ENCODE data around the gene MAK.
A peak's percentile ranks its signal among the peaks of the same experiment; 100 is the strongest.
"Not testable (repeated sequence)": the region's sequence is repeated elsewhere in the genome, so short reads cannot be mapped to it uniquely, and the experiment has no call there.

The MAK gene

DNA sequence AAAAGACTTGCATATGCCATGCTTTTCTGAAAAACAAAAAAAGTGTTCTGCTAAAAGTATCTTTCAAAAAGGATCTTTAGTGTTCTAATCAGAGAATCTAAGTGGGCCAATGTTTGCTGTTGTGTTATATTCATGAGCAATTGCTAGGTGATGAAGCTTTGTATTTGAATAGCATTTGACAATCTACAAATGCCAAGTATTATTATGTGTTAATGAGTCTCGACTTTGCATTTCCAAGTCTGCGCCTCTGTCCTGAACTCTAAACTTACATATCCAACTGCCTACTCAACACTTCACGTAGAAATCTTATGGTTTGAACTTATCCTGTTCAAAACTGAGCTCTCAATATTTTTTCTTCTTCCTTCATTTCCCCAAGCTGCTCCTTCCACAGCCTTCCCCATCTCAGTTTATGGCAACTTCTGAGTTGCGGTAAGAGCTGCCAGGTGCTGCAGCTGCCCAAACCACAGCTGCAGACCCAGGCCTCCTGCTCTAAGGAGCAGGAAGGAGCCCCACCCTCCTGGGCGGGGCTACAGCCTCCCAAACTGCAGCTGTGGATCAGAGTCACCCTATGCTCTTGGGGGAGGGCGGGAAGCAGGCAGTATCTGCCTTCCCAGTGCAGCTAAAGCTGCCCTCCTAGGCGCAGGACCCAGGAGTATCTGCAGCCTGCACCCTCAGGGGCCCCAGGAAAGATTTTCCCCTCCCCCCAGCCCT lies 16.7 kb upstream of the MAK start:
- FAIRE-seq (no peak), DNase-seq (ENCODE audit: low spot score) (no peak)

DNA sequence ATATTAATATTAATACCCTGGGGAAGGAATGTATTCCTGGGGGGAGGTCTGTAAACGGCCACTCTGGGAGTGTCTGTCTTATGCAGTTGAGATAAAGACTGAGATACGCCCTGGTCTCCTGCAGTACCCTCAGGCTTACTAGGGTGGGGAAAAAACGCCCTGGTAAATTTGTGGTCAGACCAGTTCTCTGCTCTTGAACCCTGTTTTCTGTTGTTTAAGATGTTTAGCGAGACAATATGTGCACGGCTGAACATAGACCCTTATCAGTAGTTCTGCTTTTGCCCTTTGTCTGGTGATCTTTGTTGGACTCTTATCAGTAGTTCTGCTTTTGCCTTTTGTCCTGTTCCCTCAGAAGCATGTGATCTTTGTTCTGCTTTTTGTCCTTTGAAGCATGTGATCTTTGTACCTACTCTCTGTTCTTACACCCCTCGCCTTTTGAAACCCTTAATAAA lies 15.5 kb upstream of the MAK start:
- FAIRE-seq; DNase-seq (ENCODE audit: low spot score): not testable (repeated sequence)

DNA sequence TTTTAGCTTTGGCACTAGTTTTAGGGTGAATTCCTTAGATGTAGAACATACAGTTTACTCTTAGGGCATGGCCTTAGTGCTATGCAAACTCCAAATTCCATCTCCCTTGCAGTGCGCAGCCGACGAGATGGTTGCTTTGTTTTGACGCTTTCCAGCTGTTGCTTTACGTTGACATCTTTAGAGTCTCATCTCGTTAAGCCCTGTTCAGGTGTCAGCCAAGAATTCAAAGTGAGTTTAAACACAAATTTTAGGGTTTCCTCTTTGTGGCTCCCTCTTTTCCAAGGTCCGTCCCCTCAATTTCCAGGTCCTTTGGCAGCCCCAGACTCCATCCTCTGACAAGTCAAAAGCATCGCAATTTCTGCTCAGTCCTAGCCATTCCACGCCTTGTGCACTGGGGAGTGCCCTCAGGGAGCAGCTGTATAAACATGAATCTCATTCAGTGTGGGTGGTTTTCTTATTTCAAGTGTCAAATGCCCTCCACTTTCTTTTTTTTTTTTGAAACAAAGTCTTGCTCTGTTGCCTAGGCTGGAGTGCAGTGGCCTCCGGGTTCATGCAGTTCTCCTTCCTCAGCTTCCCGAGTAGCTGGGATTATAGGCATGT lies 14.1 kb upstream of the MAK start:
- no peak for DNase-seq (ENCODE audit: low spot score)
- no peak for FAIRE-seq

DNA sequence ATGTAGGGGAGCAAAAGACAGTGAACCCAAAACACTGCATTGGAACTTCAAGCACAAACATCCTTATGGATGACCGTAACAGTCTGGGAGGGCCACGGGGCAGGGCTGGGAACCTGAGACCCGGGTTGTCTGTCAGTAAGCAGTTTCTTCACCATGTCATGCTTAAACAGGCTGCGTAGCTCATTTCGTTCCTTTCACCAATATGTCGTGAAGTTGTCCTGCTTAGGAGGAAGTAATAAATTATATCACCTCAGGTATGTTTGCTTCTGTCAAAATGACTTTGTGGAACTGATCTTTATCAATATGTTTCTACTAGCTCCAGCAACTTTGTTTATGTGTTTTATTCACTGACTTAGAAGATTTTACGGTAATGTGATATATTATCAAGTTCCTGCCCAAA lies 12.4 kb upstream of the MAK start:
- DNase-seq (ENCODE audit: low spot score) (no peak), FAIRE-seq (no peak)

DNA sequence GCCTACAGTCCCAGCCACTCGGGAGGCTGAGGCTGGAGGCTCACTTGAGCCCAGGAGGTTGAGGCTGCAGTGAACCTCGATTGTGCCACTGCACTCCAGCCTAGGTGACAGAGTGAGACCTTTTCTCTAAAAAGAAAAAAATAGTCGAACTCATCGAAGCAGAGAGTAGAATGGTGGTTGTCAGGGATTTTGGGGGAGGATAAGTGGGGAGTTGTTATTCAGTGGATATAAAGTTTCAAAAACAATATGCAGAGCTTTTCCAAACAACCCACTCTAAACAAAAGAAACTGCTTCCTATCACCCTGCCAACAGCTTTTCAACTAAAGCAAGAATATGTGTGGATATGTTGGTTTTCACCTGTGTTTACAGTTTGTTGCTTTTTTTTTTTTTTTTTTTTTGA lies 11.6 kb upstream of the MAK start:
- DNase-seq (ENCODE audit: low spot score) (no peak), FAIRE-seq (no peak)

DNA sequence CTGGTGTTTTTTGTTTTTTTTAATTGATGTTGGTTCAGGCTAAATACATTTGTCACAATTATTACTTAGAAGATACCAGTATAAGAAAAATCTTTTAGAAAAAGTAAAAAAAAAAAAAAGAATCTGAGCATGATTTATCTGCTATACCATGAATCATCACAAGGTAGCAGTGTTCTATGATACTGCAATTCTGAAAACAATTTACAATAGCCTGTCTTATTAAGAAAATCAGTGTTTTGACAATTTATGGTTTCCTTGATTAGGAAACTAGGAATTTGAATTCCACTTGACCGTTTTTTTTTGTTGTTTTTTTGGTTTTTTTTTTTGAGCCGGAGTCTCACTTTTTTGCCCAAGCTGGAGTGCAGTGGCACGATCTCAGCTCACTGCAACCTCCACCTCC lies 9.3 kb upstream of the MAK start:
- DNase-seq (ENCODE audit: low spot score) (no peak), FAIRE-seq (no peak)

DNA sequence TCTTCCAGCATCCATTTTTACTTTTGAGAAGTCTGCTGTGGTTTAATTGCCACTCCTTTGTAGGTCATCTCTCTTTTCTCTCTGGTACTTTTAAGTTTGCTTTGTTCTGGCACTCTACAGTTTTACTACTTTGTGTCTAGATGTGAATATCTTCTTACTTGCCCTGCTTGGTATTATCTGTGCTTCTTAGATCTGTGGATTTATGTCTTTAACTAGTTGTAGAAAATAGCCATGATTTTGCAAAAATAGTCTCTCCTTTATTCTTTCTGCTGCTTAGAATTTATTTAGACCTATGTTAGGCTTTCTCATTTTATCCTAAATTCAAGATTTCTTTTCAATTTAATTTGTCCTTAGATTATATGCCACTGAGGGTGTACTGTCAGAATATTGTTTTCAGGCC lies 5.2 kb upstream of the MAK start:
- FAIRE-seq = no peak

DNA sequence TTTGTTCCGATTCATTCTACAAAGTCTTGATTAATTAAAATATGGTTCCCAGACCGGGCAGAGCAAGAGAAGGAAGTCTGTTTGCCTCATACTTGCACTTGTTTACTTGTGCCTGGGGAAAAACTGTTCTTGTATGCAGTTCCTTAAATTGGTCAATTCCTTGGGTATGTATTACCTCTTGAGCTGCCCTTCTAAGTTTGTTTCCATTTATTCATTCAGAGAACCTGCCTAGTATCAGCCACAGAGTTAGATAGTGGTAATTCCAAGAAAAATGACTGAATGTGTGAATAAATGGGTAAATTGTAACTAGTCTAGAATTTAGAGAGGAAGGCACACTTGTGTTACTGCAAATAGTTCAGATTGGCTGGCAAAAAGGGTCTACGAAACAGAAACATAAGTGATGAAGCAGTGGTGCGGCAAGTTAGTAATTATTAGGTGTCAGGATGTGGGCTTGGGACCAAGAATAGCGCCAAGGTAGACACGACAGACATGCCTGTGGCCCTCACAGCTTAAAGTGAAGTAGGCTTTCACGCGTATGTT lies 525 bp upstream of the MAK start:
- no peak for DNase-seq (ENCODE audit: low spot score)
- FAIRE-seq = no peak

More for the DNA sequence above, 5.2 kb upstream of the MAK start:
- DNase-seq (ENCODE audit: low spot score) = no peak

DNA sequence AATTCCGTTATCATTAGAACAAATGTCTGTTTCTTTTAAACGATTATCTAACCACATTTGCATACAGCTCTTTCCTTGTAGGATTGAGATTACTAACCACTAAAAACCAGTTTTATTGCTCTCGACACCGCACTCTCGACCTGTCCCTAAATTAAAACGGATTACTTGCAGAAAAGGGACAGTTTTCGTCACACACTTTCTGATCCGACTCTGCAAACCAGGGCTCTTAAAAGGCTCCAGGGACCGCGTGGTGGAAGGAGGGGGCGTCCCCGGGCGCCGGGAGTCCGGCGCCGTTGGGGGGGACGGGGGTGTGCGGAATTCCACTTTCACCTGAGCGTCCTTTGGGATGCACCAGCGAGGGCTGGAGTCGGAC lies 731 bp downstream of the MAK start:
- no peak for FAIRE-seq
- peak; percentile 29 for DNase-seq (ENCODE audit: low spot score)

DNA sequence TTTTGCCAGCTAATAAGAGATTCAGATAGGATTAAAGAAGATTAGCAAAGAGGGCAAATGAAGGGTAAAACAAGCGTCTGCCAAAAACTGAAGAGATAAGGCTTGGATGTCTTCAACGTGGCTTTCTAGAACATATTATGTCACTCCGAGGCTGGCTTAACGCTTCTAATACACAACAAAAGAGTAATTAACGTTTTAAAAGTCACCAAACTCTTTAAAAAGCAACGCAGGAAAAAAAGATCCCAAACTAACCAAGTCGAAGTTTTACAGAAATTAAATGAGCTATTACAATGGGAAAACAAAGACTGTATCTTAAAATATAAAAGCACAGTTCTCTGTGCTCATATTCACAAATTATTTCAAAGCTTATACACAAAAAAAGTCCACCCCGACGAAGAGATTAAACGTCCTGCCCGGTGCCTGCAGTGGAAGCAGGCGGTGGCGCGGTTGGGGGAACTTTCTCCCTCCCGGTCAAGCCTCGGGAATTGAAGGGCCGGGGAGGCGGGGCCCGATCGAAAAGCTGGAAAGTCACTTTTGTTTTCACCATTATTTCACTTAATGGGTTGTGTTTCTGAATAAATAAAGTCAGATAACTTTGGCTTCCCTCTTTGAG lies 1.2 kb downstream of the MAK start:
- DNase-seq (ENCODE audit: low spot score) (peak; percentile 57), FAIRE-seq (no peak)

DNA sequence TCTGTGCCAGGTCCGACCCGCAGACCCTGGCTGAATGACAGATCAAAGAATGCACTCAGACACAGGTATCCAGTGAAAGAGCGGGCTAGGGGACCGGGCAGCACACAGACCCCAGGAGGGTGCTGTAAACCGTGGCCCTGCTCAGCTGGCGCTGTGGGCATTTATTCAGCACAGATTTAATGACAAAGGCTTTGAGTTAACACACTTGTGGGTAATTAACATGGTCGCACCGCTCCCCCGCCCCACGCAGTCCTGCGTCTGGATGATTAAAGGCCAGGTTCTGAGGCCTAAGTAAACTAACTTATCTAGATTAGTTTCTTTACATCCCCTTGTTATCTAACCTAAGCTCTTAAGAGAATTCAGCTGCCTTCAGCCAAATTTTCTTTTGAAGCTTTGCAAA lies 3.5 kb downstream of the MAK start:
- DNase-seq (ENCODE audit: low spot score) (no peak), FAIRE-seq (no peak)

DNA sequence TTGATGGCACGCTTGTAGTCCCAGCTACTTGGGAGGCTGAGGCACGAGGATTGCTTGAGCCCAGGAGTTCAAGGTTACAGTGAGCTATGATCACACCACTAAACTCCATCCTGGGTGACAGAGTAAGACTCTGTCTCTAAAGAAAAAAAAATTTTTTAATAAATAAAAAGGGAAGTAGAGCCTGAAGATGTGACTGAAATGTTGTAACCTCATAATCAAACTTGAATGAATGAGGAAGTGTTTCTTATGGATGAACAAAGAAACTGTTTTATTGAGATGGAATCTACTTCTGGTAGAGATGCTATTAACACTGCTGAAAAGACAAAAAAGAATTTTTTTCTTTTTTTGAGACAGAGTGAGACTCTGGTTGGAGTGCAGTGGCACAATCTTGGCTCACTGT lies 6.7 kb downstream of the MAK start:
- FAIRE-seq = no peak
- no peak for DNase-seq (ENCODE audit: low spot score)

DNA sequence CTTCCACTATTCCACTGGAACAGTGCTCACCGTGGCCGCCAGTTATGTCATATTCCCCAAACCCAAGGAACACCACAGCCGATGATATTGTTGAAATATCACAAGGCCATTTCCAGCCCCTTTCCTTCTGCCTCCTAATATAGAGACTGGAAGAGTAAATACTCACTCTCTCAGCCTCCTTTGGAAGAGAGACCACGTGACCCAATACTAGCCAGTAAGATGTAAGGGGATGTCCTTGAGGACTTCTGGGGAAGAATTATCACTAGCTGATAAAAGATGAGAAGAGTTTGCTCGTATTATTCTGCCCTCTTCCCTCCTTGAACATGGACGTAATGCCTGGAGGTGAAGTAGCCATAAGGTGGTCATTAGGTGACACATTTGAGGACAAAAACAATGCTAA lies 13.5 kb downstream of the MAK start:
- DNase-seq (ENCODE audit: low spot score) (no peak), FAIRE-seq (no peak)

DNA sequence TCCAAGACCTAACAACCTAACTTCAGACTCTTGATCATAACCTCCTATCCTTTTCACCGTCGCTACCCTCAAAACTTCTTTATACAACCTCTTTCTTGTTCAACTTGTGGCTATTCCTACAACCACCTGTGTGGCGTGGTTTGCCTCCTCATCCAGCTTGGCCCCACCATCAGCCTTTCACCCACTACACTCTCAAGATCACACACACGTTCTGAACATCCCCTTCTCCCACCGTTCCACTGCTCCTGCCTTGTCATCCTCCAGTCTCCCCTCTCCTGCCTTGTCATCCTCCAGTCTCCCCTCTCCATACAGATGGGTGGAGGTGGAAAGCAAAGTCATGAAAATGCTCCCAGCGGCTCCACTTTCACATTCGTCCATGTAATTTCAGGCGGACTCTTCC lies 14.0 kb downstream of the MAK start:
- FAIRE-seq (no peak), DNase-seq (ENCODE audit: low spot score) (no peak)

DNA sequence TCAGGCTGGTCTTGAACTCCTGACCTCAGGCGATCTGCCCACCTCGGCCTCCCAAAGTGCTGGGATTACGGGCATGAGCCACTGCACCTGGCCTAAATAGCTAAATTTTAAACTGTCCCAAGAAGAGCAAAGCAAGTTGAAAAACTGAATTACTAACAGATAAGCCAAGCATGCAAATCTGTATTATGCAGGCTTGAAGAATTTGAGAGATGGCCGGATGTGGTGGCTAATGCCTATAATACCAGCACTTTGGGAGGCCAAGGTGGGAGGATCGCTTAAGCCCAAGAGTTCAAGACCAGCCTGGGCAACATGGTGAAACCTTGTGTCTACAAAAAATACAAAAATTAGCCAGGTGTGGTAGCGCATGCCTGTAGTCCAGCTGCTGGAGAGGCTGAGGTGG lies 24.2 kb downstream of the MAK start:
- FAIRE-seq; DNase-seq (ENCODE audit: low spot score): not testable (repeated sequence)

DNA sequence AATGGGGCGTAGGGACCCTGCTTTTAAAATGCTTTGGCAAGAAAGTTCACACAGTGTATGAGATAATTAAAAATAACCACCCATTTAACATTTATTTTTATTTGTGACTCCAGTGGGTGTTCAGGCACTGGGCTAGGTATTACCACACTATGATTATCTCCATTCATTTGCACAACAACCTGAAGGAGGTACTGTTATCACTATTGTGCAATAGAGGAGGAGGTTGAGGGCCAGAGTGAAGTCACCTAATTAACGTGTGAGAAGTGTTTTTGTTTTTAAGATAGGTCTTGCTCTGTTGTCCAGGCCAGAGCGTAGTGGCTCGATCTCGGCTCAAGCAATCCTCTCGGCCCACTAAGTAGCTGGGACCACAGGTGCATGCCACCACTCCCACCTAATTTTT lies 29.2 kb downstream of the MAK start:
- DNase-seq (ENCODE audit: low spot score) = no peak
- FAIRE-seq = no peak

DNA sequence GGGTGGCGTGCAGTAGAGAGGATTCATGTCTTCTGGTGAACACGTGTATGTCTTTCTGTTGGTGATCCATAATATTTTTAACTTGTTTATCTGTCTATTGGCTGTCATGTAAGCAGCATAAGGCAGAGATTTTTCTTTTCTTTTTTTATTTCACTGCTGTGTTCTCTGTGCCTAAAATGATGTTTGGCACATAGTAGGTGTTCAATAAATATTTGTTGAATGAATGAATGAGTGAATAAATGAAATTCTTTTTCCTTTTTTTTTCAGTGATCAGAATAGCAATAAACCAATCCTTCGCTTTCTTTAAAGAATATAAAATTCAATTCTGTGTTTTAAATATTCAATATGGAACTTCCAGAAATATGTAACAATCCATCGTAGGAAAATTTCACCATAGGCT lies 30.0 kb downstream of the MAK start:
- DNase-seq (ENCODE audit: low spot score) (no peak), FAIRE-seq (no peak)

DNA sequence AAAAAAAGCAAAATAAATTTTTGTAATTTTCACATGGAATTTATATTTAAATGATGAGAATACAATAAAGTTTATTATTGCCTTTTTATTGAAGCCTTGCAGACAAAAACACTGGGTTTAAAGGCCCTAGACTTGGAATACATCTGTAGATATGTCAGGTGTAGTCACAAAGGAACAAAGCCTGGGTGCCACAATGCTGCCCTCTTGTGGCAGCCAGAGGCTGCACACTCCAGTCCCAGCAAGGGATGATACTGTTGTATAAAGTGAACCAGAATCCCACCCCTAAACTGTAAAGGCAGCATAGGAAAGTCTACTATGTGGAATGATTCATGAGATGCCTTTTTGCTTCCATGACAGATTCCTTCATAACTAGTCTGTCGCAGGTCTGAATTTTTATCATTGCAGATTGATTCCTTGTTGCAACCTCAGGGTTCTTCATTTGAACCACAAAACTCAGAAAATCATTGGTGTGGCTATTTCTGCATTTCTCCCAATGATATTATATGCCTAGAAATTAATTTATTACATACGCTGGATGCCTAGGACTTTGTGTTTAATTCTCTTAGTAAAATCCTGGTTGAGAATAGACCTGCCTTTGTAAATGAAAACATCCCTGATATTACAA lies 37.0 kb downstream of the MAK start:
- peak; percentile 75 for DNase-seq (ENCODE audit: low spot score)
- FAIRE-seq = no peak

DNA sequence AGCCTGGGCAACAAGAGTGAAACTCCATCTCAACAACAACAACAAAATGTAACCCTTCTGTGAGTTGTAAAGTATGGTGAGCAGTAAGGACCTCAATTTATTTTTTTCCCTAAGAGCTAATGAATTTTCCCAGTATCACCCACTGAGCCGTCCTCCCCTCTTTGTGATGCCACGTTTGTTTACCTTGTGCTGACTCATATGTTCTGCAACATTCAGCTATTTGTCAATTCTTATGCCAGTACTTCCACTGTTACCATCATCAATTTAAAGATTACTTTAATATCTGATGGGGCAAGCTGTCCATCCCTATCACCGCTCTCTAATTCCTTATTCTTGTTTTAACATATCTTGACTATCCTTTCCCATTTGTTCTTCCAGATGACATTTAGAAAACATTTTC lies 37.5 kb downstream of the MAK start:
- FAIRE-seq (no peak), DNase-seq (ENCODE audit: low spot score) (peak; percentile 23)

DNA sequence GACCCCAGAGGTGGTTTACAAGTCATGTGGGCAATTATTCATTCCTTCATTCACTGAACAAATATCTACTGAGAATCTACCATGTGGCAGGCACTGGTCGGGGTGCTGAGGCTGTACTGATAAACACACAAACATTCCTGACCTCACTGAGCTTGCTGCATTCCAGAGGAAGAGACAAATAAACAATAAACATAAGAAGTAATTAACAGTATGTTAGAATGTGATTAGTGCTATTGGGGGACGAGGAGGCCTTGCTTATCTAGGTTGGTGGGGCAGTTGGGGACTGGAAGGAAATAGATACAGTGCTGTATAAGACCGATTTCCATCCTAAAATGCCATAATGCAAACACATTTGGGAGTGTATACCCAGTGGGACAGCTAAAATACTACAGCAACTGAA lies 44.1 kb downstream of the MAK start:
- DNase-seq (ENCODE audit: low spot score) = no peak
- no peak for FAIRE-seq

DNA sequence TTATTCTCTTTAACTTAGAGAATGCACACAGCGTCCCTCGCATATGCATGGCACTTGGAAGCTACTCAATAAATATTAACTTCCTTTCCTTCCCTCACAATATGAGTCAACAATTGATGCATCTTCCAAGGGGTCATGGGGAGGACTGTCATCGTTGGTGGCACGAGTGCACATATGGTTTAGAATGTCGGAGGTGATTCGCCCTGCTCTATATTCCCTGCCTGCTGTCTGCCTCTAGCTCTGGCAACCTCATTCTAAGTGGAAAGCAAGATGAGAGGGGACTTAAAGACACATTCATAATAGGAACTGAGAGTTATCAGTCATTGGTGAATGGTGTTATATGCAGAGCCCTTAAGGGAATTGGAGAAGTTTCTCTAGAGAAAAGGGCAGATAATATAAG lies 44.6 kb downstream of the MAK start:
- FAIRE-seq = no peak
- DNase-seq (ENCODE audit: low spot score) = no peak

DNA sequence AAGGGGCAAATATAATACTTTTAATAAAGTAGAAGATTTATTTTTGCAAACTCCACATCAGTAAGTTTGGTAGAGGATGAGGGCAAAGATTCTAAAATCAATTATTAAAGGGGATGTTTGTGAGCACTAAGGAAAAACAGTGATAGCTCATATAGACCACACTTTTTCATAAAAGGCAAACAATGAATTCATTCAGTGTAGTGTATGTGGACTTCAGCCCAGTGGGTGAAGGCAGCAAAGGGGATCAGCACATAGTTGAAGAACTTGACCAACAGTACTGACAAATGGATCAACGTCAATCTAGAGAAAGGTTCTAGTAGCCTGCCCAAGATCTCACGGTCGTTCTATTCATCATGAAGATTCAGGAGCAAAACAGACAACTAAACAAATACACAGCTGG lies 45.3 kb downstream of the MAK start:
- DNase-seq (ENCODE audit: low spot score) = no peak
- FAIRE-seq = no peak
